ENCODE measurements around the gene TEPSIN. TPM values are rescaled to one million over a fixed set of nuclear protein-coding genes. Genes with fewer than 3 reads are reported as not detected.
A peak's percentile ranks its signal among the peaks of the same experiment; 100 is the strongest.

The TEPSIN gene
- total and polyA plus RNA-seq, 2 donors (not counting 1 experiment from before 2014, with no cell fraction given) = 5.6 to 11.2 TPM

DNA sequence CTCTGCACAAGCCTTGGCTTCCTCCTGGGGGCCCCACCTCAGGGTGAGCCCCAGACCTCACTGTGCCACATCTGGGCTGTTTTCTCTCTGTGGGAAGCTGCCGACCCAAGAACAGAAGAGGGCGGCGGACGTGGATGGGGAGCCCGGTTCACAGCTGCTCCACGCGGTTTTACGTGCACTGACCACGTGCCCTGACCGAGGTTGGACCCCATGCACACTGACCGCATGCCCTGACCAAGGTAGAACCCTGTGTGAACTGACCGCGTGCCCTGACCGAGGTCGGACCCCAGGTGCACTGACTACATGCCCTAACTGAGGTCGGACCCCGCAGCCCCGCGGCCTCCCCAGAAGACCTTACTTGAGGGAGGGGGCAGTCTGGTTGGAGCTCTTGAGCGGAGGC lies 35.7 kb downstream of the TEPSIN start:
- H3K36me3 ChIP-seq (ENCODE audit: control insufficient read depth, insufficient read depth, low read length) = peaks cover 3% of the 10 kb centered on the region
- TF ChIP-seq, protein P1, sequence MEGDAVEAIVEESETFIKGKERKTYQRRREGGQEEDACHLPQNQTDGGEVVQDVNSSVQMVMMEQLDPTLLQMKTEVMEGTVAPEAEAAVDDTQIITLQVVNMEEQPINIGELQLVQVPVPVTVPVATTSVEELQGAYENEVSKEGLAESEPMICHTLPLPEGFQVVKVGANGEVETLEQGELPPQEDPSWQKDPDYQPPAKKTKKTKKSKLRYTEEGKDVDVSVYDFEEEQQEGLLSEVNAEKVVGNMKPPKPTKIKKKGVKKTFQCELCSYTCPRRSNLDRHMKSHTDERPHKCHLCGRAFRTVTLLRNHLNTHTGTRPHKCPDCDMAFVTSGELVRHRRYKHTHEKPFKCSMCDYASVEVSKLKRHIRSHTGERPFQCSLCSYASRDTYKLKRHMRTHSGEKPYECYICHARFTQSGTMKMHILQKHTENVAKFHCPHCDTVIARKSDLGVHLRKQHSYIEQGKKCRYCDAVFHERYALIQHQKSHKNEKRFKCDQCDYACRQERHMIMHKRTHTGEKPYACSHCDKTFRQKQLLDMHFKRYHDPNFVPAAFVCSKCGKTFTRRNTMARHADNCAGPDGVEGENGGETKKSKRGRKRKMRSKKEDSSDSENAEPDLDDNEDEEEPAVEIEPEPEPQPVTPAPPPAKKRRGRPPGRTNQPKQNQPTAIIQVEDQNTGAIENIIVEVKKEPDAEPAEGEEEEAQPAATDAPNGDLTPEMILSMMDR (conservative IDR thresholded peaks at IDR 0.05 in 1 of 2, IDR thresholded peaks at IDR 0.05 in 1 of 2; ENCODE audit: low read depth in 1 of 2, low read length in 2 of 2) = no peak
- no peak for TF ChIP-seq EZH2 (IDR thresholded peaks at IDR 0.05; ENCODE audit: low read length, missing control alignments)
- H3K27ac ChIP-seq (ENCODE audit: insufficient read depth, low read length) = no peak overlapping the region
- no peaks in the 10 kb centered on the region for H4K20me1 ChIP-seq (ENCODE audit: control insufficient read depth, extremely low read depth, insufficient read depth, low read length)
- no peaks in the 10 kb centered on the region for H3K27me3 ChIP-seq (ENCODE audit: control insufficient read depth, insufficient read depth, low read length)
- no peak overlapping the region for H3K4me2 ChIP-seq (ENCODE audit: extremely low read depth, insufficient read depth, low read length)
- DNase-seq (ENCODE audit: low read depth in 2 of 2) = no peak
- no peaks in the 10 kb centered on the region for H3K79me2 ChIP-seq (ENCODE audit: control insufficient read depth, insufficient read depth, low read length)
- no peak overlapping the region for H3K4me3 ChIP-seq (replicated peaks in 1 of 4; ENCODE audit: control extremely low read depth in 1 of 4, insufficient read depth in 1 of 4, low read depth in 3 of 4, low read length in 4 of 4)
- no peaks in the 10 kb centered on the region for H3K9me3 ChIP-seq (ENCODE audit: control insufficient read depth, insufficient read depth, low read depth, low read length)
- no peak overlapping the region for H3K9ac ChIP-seq (ENCODE audit: insufficient read depth, low read length)
- H3K4me1 ChIP-seq (ENCODE audit: control insufficient read depth, extremely low read depth, insufficient read depth, low read length) = no peaks in the 10 kb centered on the region
- H2AFZ ChIP-seq (ENCODE audit: low read length) = no peak overlapping the region

DNA sequence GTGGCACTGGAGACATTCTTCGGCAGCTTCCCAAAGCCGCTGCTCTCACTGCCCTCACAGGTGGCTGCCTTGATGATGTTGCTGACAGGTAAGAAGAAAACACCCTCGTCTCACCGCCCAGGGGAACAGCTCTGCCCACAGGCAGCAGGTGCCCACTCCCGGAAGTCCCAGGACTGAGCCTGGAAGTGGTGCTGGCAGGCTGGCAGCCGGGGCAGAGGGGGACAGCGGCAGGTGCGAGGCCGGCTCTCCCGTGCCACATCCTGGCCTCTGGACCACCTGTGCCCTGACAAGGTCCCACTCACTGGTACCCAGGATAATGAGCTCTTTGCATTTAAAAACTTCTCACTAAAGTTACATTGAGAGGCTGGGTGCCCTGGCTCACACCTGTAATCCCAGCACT lies 36.5 kb downstream of the TEPSIN start:
- Histone ChIP-seq H3K27me3 (ENCODE audit: control insufficient read depth, insufficient read depth, low read length) (no peaks in the 10 kb centered on the region), H2AFZ (ENCODE audit: low read length) (no peak overlapping the region), H3K36me3 (ENCODE audit: control insufficient read depth, insufficient read depth, low read length) (peaks cover 3% of the 10 kb centered on the region), H3K4me1 (ENCODE audit: control insufficient read depth, extremely low read depth, insufficient read depth, low read length) (no peaks in the 10 kb centered on the region), H3K4me2 (ENCODE audit: extremely low read depth, insufficient read depth, low read length) (no peak overlapping the region), H3K79me2 (ENCODE audit: control insufficient read depth, insufficient read depth, low read length) (no peaks in the 10 kb centered on the region), H4K20me1 (ENCODE audit: control insufficient read depth, extremely low read depth, insufficient read depth, low read length) (no peaks in the 10 kb centered on the region), H3K9me3 (ENCODE audit: control insufficient read depth, insufficient read depth, low read depth, low read length) (no peaks in the 10 kb centered on the region), H3K27ac (ENCODE audit: insufficient read depth, low read length) (no peak overlapping the region), H3K4me3 (replicated peaks in 1 of 4; ENCODE audit: control extremely low read depth in 1 of 4, insufficient read depth in 1 of 4, low read depth in 3 of 4, low read length in 4 of 4) (no peak overlapping the region), H3K9ac (ENCODE audit: insufficient read depth, low read length) (no peak overlapping the region)
- TF ChIP-seq, protein P1 (conservative IDR thresholded peaks at IDR 0.05 in 1 of 2, IDR thresholded peaks at IDR 0.05 in 1 of 2; ENCODE audit: low read depth in 1 of 2, low read length in 2 of 2) = no peak
- no peak for TF ChIP-seq EZH2 (IDR thresholded peaks at IDR 0.05; ENCODE audit: low read length, missing control alignments)
- DNase-seq (ENCODE audit: low read depth in 2 of 2) = no peak

DNA sequence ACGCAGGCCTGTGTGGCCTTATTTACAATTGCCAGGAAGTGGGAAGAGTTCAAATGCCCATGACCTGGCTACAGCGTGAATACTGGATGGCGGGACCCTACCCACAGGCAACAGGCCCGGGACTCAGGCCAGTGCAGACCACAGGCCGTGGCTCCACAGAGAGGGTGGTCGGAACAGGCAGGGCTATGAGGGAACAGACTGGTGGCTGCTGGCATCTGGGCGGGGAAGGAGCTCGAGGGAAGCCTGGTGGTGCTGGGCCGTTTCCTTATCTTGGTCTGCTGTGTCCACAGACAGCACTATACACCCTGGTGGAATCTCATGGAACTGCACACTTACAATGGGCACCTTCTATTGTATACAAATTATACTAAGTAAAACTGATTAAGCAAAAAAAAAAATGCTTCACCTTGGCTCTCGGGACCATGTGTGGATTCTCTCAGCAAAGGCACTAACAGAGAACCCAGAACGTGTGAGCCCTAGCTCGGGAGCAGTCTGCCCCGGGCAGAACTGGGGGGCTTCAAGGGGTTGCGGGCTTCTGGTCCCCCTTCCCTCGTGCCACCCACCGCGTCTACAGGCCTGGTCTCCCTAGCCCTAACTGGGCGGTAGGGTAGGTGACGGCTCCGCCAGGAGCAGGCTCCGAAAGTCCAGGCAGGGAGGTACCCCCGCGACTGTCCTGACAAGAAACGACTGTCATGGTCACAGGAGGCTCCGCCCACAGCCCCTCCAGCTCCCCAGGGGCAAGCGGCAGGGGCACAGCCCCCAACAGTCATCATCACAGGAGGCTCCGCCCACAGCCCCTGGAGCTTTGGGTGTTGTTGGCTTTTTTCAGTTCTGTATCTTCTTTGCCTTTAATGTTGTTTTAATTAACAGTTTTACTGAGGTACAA lies 37.9 kb downstream of the TEPSIN start:
- no peak overlapping the region for H3K27ac ChIP-seq (ENCODE audit: insufficient read depth, low read length)

More for the DNA sequence above, 37.9 kb downstream of the TEPSIN start:
- Histone ChIP-seq H3K4me1 (ENCODE audit: control insufficient read depth, extremely low read depth, insufficient read depth, low read length) (no peaks in the 10 kb centered on the region), H3K9ac (ENCODE audit: insufficient read depth, low read length) (no peak overlapping the region), H3K36me3 (ENCODE audit: control insufficient read depth, insufficient read depth, low read length) (peaks cover 3% of the 10 kb centered on the region), H4K20me1 (ENCODE audit: control insufficient read depth, extremely low read depth, insufficient read depth, low read length) (no peaks in the 10 kb centered on the region), H3K27me3 (ENCODE audit: control insufficient read depth, insufficient read depth, low read length) (no peaks in the 10 kb centered on the region), H2AFZ (ENCODE audit: low read length) (no peak overlapping the region), H3K9me3 (ENCODE audit: control insufficient read depth, insufficient read depth, low read depth, low read length) (no peaks in the 10 kb centered on the region), H3K79me2 (ENCODE audit: control insufficient read depth, insufficient read depth, low read length) (no peaks in the 10 kb centered on the region), H3K4me3 (replicated peaks in 1 of 4; ENCODE audit: control extremely low read depth in 1 of 4, insufficient read depth in 1 of 4, low read depth in 3 of 4, low read length in 4 of 4) (no peak overlapping the region), H3K4me2 (ENCODE audit: extremely low read depth, insufficient read depth, low read length) (no peak overlapping the region)
- TF ChIP-seq, protein P1 (conservative IDR thresholded peaks at IDR 0.05 in 1 of 2, IDR thresholded peaks at IDR 0.05 in 1 of 2; ENCODE audit: low read depth in 1 of 2, low read length in 2 of 2) = peak; percentile 42 to 73
- TF ChIP-seq EZH2 (IDR thresholded peaks at IDR 0.05; ENCODE audit: low read length, missing control alignments) = no peak
- peak; percentile 61 to 68 for DNase-seq (ENCODE audit: low read depth in 2 of 2)

All from fibroblast of lung (primary cell).